ENCODE data around the gene ZIC1.

Gene ZIC1

DNA sequence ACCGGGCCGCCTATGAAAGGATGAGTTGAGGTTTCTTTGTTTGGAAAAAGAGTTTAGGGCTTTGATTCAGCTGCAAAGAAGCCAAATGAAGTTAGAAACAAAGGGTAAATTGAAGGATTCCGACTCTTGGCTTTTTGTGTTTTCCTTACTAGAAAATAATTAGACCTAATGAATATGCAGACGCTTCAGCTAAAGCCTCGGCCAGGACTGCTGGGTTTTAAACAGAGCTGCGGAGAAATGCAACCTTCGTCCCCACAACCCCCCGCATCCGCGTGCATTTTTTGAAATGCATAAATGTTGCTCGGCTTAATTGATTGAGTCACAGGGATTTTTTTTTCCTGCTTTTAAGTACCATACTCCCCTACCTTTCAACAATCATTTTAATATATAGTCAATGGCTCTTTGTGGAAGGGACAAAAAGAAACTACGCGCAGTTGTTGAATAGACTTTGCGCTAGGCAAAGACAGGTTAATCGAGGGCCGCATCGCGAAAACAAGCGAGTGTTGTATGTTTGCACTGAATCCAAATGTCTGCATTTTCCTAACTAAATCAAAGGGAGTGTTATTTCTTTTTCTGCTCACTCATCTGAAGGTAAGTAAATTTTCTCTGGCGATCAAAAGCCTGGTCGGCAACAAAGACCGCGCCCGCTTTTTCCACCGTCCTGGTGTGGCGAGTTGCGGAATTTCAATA is 1.5 kb upstream of the ZIC1 start:
- ATAC-seq: no peak
- no peak for TF ChIP-seq ZFP30 (CRISPR knock-in tag; IDR thresholded peaks at IDR 0.05)
- TF ChIP-seq TCF4 (CRISPR knock-in tag; IDR thresholded peaks at IDR 0.05; ENCODE audit: borderline replicate concordance): no peak
- no peak for TF ChIP-seq ISL1 (CRISPR knock-in tag; IDR thresholded peaks at IDR 0.05)
- TF ChIP-seq BACH2 (CRISPR knock-in tag; IDR thresholded peaks at IDR 0.05; ENCODE audit: borderline replicate concordance): no peak
- TF ChIP-seq SNAI2 (CRISPR knock-in tag; IDR thresholded peaks at IDR 0.05): no peak
- TF ChIP-seq ZNF70 (CRISPR knock-in tag; IDR thresholded peaks at IDR 0.05): no peak
- TF ChIP-seq ZFP3 (CRISPR knock-in tag; IDR thresholded peaks at IDR 0.05): no peak
- TF ChIP-seq ESRRG (CRISPR knock-in tag; IDR thresholded peaks at IDR 0.05): no peak
- TF ChIP-seq, protein P1, sequence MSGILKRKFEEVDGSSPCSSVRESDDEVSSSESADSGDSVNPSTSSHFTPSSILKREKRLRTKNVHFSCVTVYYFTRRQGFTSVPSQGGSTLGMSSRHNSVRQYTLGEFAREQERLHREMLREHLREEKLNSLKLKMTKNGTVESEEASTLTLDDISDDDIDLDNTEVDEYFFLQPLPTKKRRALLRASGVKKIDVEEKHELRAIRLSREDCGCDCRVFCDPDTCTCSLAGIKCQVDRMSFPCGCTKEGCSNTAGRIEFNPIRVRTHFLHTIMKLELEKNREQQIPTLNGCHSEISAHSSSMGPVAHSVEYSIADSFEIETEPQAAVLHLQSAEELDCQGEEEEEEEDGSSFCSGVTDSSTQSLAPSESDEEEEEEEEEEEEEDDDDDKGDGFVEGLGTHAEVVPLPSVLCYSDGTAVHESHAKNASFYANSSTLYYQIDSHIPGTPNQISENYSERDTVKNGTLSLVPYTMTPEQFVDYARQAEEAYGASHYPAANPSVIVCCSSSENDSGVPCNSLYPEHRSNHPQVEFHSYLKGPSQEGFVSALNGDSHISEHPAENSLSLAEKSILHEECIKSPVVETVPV (CRISPR knock-in tag; IDR thresholded peaks at IDR 0.05): no peak
- TF ChIP-seq, protein P2, sequence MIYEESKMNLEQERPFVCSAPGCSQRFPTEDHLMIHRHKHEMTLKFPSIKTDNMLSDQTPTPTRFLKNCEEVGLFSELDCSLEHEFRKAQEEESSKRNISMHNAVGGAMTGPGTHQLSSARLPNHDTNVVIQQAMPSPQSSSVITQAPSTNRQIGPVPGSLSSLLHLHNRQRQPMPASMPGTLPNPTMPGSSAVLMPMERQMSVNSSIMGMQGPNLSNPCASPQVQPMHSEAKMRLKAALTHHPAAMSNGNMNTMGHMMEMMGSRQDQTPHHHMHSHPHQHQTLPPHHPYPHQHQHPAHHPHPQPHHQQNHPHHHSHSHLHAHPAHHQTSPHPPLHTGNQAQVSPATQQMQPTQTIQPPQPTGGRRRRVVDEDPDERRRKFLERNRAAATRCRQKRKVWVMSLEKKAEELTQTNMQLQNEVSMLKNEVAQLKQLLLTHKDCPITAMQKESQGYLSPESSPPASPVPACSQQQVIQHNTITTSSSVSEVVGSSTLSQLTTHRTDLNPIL (CRISPR knock-in tag; IDR thresholded peaks at IDR 0.05; ENCODE audit: low read depth): no peak
- TF ChIP-seq OSR1 (CRISPR knock-in tag; IDR thresholded peaks at IDR 0.05): no peak
- TF ChIP-seq ZC3H10 (CRISPR knock-in tag; IDR thresholded peaks at IDR 0.05): no peak
- TF ChIP-seq, protein P3, sequence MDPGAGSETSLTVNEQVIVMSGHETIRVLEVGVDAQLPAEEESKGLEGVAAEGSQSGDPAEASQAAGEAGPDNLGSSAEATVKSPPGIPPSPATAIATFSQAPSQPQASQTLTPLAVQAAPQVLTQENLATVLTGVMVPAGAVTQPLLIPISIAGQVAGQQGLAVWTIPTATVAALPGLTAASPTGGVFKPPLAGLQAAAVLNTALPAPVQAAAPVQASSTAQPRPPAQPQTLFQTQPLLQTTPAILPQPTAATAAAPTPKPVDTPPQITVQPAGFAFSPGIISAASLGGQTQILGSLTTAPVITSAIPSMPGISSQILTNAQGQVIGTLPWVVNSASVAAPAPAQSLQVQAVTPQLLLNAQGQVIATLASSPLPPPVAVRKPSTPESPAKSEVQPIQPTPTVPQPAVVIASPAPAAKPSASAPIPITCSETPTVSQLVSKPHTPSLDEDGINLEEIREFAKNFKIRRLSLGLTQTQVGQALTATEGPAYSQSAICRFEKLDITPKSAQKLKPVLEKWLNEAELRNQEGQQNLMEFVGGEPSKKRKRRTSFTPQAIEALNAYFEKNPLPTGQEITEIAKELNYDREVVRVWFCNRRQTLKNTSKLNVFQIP (CRISPR knock-in tag; IDR thresholded peaks at IDR 0.05; ENCODE audit: borderline replicate concordance, low read depth): no peak

DNA sequence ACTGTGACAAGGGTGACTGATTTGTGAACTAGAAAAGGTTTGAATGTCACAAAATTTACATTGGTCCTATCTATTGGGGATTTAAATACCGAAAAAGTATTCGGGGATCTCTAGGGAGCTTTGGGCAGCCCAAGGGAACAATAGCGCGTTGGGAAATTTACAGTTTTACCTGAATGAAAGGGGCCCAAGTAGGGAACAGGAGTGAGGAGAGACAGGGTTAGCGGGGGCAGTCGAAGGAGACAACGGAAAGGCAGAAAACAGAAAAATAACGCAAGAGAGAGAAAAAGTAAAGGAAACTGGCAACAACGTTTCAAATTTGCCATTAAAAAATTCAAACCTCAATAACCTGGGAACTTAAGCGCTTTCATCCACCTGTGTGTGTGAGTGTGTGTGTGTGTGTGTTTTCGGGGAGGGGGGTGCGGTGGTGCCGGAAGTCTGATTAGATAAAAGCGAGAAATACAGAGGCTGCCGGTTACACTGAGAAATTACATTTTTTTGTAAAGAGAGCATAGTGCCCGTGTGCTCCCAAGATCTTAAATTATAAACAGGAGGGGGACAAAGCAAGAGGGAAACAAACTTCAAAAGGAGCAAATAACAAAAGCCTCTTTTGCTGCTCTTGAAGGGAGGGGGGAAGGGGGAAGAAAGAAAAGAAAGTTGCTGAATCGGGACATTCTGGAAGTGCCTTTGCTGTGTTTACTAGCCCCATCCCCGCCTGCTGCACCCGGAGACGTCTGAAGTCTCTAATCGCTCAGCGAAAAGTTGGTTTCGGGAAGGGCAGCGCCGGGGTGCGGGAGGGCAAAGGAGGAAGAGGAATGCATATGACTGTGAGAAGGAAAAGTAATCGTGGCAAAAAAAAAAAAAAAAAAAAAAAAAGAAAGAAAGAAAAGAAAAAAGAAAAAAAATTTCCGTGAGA is 721 bp upstream of the ZIC1 start:
- ATAC-seq: peak; percentile 28
- TF ChIP-seq, protein P2 (CRISPR knock-in tag; IDR thresholded peaks at IDR 0.05; ENCODE audit: low read depth): no peak
- TF ChIP-seq ISL1 (CRISPR knock-in tag; IDR thresholded peaks at IDR 0.05): no peak

DNA sequence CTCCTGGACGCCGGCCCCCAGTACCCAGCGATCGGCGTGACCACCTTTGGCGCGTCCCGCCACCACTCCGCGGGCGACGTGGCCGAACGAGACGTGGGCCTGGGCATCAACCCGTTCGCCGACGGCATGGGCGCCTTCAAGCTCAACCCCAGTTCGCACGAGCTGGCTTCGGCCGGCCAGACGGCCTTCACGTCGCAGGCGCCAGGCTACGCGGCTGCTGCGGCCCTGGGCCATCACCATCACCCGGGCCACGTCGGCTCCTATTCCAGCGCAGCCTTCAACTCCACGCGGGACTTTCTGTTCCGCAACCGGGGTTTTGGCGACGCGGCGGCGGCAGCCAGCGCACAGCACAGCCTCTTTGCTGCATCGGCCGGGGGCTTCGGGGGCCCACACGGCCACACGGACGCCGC is 956 bp downstream of the ZIC1 start:
- TF ChIP-seq RARB (CRISPR knock-in tag; IDR thresholded peaks at IDR 0.05) (no peak), OSR1 (CRISPR knock-in tag; IDR thresholded peaks at IDR 0.05) (no peak), ZNF8 (CRISPR knock-in tag; IDR thresholded peaks at IDR 0.05) (no peak), PPARA (CRISPR knock-in tag; IDR thresholded peaks at IDR 0.05; ENCODE audit: borderline replicate concordance) (no peak), SNAI2 (CRISPR knock-in tag; IDR thresholded peaks at IDR 0.05) (no peak), ZFP30 (CRISPR knock-in tag; IDR thresholded peaks at IDR 0.05) (no peak), ISL1 (CRISPR knock-in tag; IDR thresholded peaks at IDR 0.05) (no peak), ZNF565 (CRISPR knock-in tag; conservative IDR thresholded peaks at IDR 0.05; ENCODE audit: low read depth) (no peak), ZNF70 (CRISPR knock-in tag; IDR thresholded peaks at IDR 0.05) (no peak), GLIS3 (CRISPR knock-in tag; IDR thresholded peaks at IDR 0.05) (no peak), ZC3H10 (CRISPR knock-in tag; IDR thresholded peaks at IDR 0.05) (no peak), CSDC2 (CRISPR knock-in tag; IDR thresholded peaks at IDR 0.05) (no peak), BACH2 (CRISPR knock-in tag; IDR thresholded peaks at IDR 0.05; ENCODE audit: borderline replicate concordance) (no peak), ARNTL (CRISPR knock-in tag; IDR thresholded peaks at IDR 0.05; ENCODE audit: borderline replicate concordance, low read depth) (no peak)
- TF ChIP-seq, protein P3 (CRISPR knock-in tag; IDR thresholded peaks at IDR 0.05; ENCODE audit: borderline replicate concordance, low read depth): no peak
- TF ChIP-seq, protein P2 (CRISPR knock-in tag; IDR thresholded peaks at IDR 0.05; ENCODE audit: low read depth): no peak
- TF ChIP-seq, protein P4, sequence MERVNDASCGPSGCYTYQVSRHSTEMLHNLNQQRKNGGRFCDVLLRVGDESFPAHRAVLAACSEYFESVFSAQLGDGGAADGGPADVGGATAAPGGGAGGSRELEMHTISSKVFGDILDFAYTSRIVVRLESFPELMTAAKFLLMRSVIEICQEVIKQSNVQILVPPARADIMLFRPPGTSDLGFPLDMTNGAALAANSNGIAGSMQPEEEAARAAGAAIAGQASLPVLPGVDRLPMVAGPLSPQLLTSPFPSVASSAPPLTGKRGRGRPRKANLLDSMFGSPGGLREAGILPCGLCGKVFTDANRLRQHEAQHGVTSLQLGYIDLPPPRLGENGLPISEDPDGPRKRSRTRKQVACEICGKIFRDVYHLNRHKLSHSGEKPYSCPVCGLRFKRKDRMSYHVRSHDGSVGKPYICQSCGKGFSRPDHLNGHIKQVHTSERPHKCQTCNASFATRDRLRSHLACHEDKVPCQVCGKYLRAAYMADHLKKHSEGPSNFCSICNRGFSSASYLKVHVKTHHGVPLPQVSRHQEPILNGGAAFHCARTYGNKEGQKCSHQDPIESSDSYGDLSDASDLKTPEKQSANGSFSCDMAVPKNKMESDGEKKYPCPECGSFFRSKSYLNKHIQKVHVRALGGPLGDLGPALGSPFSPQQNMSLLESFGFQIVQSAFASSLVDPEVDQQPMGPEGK (CRISPR knock-in tag; IDR thresholded peaks at IDR 0.05; ENCODE audit: borderline replicate concordance): no peak
- ATAC-seq: no peak
